GM12801 (cell line): Measurements from ENCODE around the gene SHISA6.

Experiments used
- CTCF ChIP-seq: IDR thresholded peaks from one replicate; pipeline ENCODE4 v1.5.1; 2011; ENCODE audit warnings: control low read depth; ENCODE audit not compliant: insufficient read length; ENCODE audit errors: extremely low read depth

SHISA6 gene

GRCh38 chr17:11550431-11550830 is 309.4 kb downstream of the SHISA6 start:
- no peak for TF ChIP-seq CTCF

GRCh38 chr17:11551442-11551841 is 310.4 kb downstream of the SHISA6 start:
- no peak for TF ChIP-seq CTCF

GRCh38 chr17:11553135-11553534 is 312.1 kb downstream of the SHISA6 start:
- TF ChIP-seq CTCF = no peak

GRCh38 chr17:11554042-11554441 is 313.0 kb downstream of the SHISA6 start:
- no peak for TF ChIP-seq CTCF

GRCh38 chr17:11554542-11554941 is 313.5 kb downstream of the SHISA6 start:
- no peak for TF ChIP-seq CTCF

GRCh38 chr17:11555530-11555929 is 314.5 kb downstream of the SHISA6 start:
- no peak for TF ChIP-seq CTCF

- no peak for TF ChIP-seq CTCF
Measured at GRCh38 chr17:11557727-11558452, 316.9 kb downstream of the SHISA6 start.
